GM19372 (cell line): ENCODE results near the gene DYNLT2.

Experiments used
- ATAC-seq: cut with Tn5 transposase; IDR thresholded peaks from one replicate; pipeline ENCODE4 v1.9.1; 2021; ENCODE audit warnings: mild to moderate bottlenecking, low read depth, moderate library complexity; ENCODE audit not compliant: unreplicated experiment

Gene DYNLT2

GRCh38 chr6:169738976-169739529, 12.3 kb downstream of the DYNLT2 start:
- no peak for ATAC-seq

- no peak for ATAC-seq
Observed at GRCh38 chr6:169738204-169738975, 13.0 kb downstream of the DYNLT2 start.

GRCh38 chr6:169729961-169730360, 21.4 kb downstream of the DYNLT2 start:
- ATAC-seq: no peak

GRCh38 chr6:169726963-169727362, 24.4 kb downstream of the DYNLT2 start:
- ATAC-seq: no peak

- ATAC-seq: no peak
Observed at GRCh38 chr6:169726049-169726400, 25.3 kb downstream of the DYNLT2 start.

GRCh38 chr6:169725125-169726048, 26.0 kb downstream of the DYNLT2 start:
- ATAC-seq: peak; percentile 8

- peak; percentile 43 for ATAC-seq
Observed at GRCh38 chr6:169724494-169725124, 26.8 kb downstream of the DYNLT2 start, which contains the start of gene PHF10. PHF10 (minus strand) TSS chr6:169724500; CDS start chr6:169723931, 569 bp downstream.

- ATAC-seq: peak; percentile 30
Observed at GRCh38 chr6:169723991-169724493, 27.3 kb downstream of the DYNLT2 start.

GRCh38 chr6:169723200-169723909, 28.0 kb downstream of the DYNLT2 start:
- peak; percentile 33 for ATAC-seq

GRCh38 chr6:169722362-169723199, 28.8 kb downstream of the DYNLT2 start:
- no peak for ATAC-seq

- no peak for ATAC-seq
Observed at GRCh38 chr6:169720207-169720855, 31.0 kb downstream of the DYNLT2 start.

- no peak for ATAC-seq
Observed at GRCh38 chr6:169719117-169719516, 32.3 kb downstream of the DYNLT2 start.

GRCh38 chr6:169714595-169714994, 36.8 kb downstream of the DYNLT2 start:
- no peak for ATAC-seq

- ATAC-seq: no peak
Observed at GRCh38 chr6:169714178-169714577, 37.2 kb downstream of the DYNLT2 start.

GRCh38 chr6:169710009-169710408, 41.4 kb downstream of the DYNLT2 start:
- no peak for ATAC-seq

- no peak for ATAC-seq
Observed at GRCh38 chr6:169709293-169709692, 42.1 kb downstream of the DYNLT2 start.

GRCh38 chr6:169707772-169708171, 43.6 kb downstream of the DYNLT2 start:
- no peak for ATAC-seq

GRCh38 chr6:169702840-169703246, 48.5 kb downstream of the DYNLT2 start:
- ATAC-seq: peak; percentile 5
